GM18511 (cell line): ENCODE data around the gene CCDC9B.

Source experiments
- ATAC-seq: cut with Tn5 transposase; IDR thresholded peaks from one replicate; pipeline ENCODE4 v1.9.1; 2021; ENCODE audit warnings: mild to moderate bottlenecking, moderate library complexity; ENCODE audit not compliant: unreplicated experiment

The CCDC9B gene

GRCh38 chr15:40293905-40294895 is 46.5 kb downstream of the CCDC9B start:
- ATAC-seq: no peak

- ATAC-seq: no peak
Observed at GRCh38 chr15:40293006-40293405, 47.7 kb downstream of the CCDC9B start.

GRCh38 chr15:40292246-40292645 is 48.5 kb downstream of the CCDC9B start:
- ATAC-seq: no peak

GRCh38 chr15:40290918-40291574 is 49.7 kb downstream of the CCDC9B start:
- no peak for ATAC-seq

- ATAC-seq: no peak
Observed at GRCh38 chr15:40290545-40290917, 50.2 kb downstream of the CCDC9B start.

- no peak for ATAC-seq
Observed at GRCh38 chr15:40289140-40289775, 51.5 kb downstream of the CCDC9B start.

GRCh38 chr15:40287968-40288367 is 52.8 kb downstream of the CCDC9B start:
- no peak for ATAC-seq

GRCh38 chr15:40287505-40287904 is 53.2 kb downstream of the CCDC9B start:
- no peak for ATAC-seq

- ATAC-seq: no peak
Observed at GRCh38 chr15:40286794-40287193, 53.9 kb downstream of the CCDC9B start.

- ATAC-seq: no peak
Observed at GRCh38 chr15:40286061-40286532, 54.6 kb downstream of the CCDC9B start.

- ATAC-seq: no peak
Observed at GRCh38 chr15:40285554-40286011, 55.2 kb downstream of the CCDC9B start.

- no peak for ATAC-seq
Observed at GRCh38 chr15:40285151-40285550, 55.6 kb downstream of the CCDC9B start.

GRCh38 chr15:40283615-40284300 is 57.0 kb downstream of the CCDC9B start:
- no peak for ATAC-seq

- no peak for ATAC-seq
Observed at GRCh38 chr15:40282869-40283614, 57.7 kb downstream of the CCDC9B start, which contains the start of gene ANKRD63. TSS of gene ANKRD63 (minus strand) at chr15:40283064. CDS start at chr15:40282586, 478 bp downstream.

GRCh38 chr15:40282147-40282868 is 58.4 kb downstream of the CCDC9B start:
- ATAC-seq: no peak

- ATAC-seq: no peak
Observed at GRCh38 chr15:40281801-40282146, 59.0 kb downstream of the CCDC9B start.
